SJSA1 (cell line): ENCODE results near the gene PSMC1. TPM values are rescaled to one million over a fixed set of nuclear protein-coding genes. Genes with fewer than 3 reads are reported as not detected.
"Not testable (repeated sequence)": the region's sequence is repeated elsewhere in the genome, so short reads cannot be mapped to it uniquely, and the experiment has no call there.

Source experiments
- DNase-seq, 2 experiments: peaks; one replicate each; pipeline ENCODE4 v3.0.0-alpha.2; 2015 to 2020; ENCODE audit warnings: low spot score in 2 of 2, low read depth in 1 of 2
- H3K27ac ChIP-seq: fragments of 250-450 bp; sonication (Bioruptor Pico); 2 replicates; pipeline ENCODE4 v1.5.1; 2020; ENCODE audit warnings: mild to moderate bottlenecking, moderate library complexity
- H3K27me3 ChIP-seq: fragments of 250-450 bp; sonication (Bioruptor Pico); replicated peaks from 2 replicates; pipeline ENCODE4 v1.5.1; 2020; ENCODE audit warnings: mild to moderate bottlenecking, moderate library complexity
- H3K36me3 ChIP-seq: fragments of 250-450 bp; sonication (Bioruptor Pico); 2 replicates; pipeline ENCODE4 v1.5.1; 2020; ENCODE audit warnings: mild to moderate bottlenecking
- H3K4me1 ChIP-seq: fragments of 250-450 bp; sonication (Bioruptor Pico); replicated peaks from 2 replicates; pipeline ENCODE4 v1.6.1; 2021; ENCODE audit warnings: mild to moderate bottlenecking
- H3K4me3 ChIP-seq: fragments of 250-450 bp; sonication (Bioruptor Pico); 2 replicates; pipeline ENCODE4 v1.5.1; 2020; ENCODE audit warnings: mild to moderate bottlenecking
- H3K9me3 ChIP-seq: fragments of 250-450 bp; sonication (Bioruptor Pico); replicated peaks from 2 replicates; pipeline ENCODE4 v1.5.1; 2020; ENCODE audit warnings: mild to moderate bottlenecking
- total RNA-seq: library from RNA; depleted of rRNA; stranded (reverse); fragments of >200 nt; shearing (Covaris generic); gene quantifications from 2 replicates; pipeline ENCODE4 v1.2.3, GENCODE V29; 2014; rRNA removed

The PSMC1 gene
- total RNA-seq = 309 and 401 TPM in 2 replicates

DNA sequence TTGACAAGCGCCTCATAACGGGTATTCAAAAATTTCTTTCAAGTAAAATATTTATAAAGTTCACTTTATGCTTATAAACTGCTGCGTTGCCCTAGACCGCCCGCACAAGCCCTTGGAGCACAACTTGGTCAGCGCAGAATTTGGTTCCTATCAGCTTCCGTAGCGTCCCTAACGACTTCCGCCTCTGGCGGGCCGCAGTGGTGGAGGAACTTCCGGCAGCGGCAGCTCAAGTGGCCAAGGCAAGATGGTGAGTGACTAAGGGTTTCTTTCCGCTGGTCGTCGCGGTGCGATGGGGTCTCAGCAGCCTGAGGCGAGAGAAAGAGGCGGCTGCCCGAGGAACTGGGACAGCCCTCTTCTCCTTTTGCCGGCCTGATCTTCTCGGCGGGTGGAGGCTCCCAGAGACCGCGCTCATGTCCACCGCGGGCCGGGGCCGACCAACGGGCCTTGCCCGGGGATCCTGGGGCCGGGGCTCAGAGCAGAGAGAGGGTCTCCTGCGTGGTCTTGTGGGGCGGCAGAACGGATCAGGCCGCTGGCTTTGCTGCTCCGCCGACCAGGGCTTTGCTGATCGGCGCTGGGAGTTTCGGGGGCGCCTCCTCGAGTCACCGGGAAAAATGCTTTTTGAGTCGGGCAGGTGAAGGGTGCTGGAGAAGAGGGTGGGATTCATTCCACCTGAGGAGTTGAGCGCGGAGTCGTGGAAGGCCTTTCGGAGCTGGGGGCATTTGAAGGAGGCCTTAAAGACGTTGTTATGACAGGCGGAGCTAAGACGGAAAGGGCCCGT lies at the start of gene PSMC1:
Gene PSMC1, plus strand, starts transcription at position 200 of the 778 bp plus-strand sequence. Its CDS starts 45 bp downstream, at position 245.
- Histone ChIP-seq H3K4me1 (peaks cover 8% of the 10 kb centered on the region; the same call in 1 of the 2 replicates), H3K27ac (peak within 1 kb of the TSS; percentile 97), H3K27me3 (no peaks in the 10 kb centered on the region), H3K36me3 (peaks cover 47% of the 10 kb centered on the region), H3K9me3 (no peaks in the 10 kb centered on the region), H3K4me3 (peak within 1 kb of the TSS; percentile 87)
- DNase-seq = peak; percentile 73 to 90

DNA sequence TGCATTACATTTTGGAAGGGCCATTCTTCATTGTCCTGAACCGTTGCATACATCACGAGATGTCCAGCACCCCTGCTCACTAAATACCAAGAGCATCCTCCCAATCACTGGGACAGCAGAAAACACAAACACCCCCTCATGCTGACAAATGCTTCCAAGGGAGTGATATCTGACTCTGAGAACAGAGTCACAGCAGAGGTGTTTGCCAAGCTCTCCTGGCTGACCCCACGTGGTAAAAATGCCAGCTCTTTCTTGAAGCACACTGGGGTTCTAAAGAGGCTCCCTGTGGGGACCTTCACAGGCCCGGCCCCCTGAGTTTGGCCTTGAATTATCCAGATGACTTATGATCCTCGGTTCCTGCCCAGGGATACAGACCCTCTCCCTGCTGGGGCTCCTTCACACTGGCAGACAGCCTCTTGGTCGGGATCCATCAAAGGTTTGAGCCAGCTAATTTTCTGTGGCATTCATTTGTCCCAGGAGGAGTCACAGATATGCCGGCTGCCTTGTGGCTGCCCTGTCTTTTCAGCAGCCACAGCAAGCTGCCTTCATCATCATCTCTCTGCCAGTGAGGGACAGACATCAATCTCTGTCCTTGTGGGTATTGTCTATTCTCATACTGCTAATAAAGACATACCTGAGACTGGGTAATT lies 43.1 kb upstream of the PSMC1 start:
- no peaks in the 10 kb centered on the region for H3K4me1 ChIP-seq
- H3K36me3 ChIP-seq = no peaks in the 10 kb centered on the region
- no peaks in the 10 kb centered on the region for H3K9me3 ChIP-seq
- H3K4me3 ChIP-seq = no peak overlapping the region
- no peak overlapping the region for H3K27ac ChIP-seq
- H3K27me3 ChIP-seq = no peaks in the 10 kb centered on the region
- no peak for DNase-seq

DNA sequence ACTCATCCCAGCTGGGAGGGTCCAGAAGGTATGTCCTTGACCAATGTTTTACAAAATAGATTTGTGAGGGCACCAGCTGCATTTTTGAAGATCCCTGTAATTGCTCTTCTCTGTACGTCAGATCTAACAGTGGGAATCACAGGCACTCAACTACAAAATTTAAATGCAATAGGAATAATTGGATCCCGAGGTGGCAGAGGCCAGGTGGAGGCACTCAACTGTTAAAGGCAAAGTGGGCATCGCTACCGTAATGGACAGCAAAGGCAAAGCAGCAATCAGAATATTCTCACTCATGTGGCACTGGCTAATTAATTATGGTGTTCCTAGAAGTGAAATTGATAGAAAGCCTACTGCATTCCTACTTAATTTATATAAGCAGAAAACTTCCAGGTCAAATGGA lies 27.9 kb upstream of the PSMC1 start:
- DNase-seq = no peak
- no peaks in the 10 kb centered on the region for H3K9me3 ChIP-seq

DNA sequence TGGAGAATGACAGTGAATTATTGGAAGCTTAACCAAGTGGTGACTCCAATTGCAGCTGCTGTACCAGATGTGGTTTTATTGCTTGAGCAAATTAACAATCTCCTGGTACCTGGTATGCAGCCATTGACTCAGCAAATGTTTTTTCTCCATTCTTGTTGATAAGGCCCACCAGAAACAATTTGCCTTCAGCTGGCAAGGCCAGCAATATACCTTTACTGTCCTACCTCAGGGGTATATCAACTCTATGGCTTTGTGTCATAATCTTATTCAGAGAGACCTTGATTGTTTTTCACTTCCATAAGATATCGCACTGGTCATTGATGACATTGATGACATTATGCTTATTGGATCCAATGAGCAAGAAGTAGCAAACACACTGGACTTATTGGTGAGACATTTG lies 26.4 kb upstream of the PSMC1 start:
- not testable (repeated sequence) for H3K4me1 ChIP-seq, H3K27ac ChIP-seq, H3K36me3 ChIP-seq, H3K4me3 ChIP-seq, DNase-seq, H3K9me3 ChIP-seq, H3K27me3 ChIP-seq

More for the DNA sequence above, 27.9 kb upstream of the PSMC1 start:
- no peak overlapping the region for H3K27ac ChIP-seq
- H3K27me3 ChIP-seq = no peaks in the 10 kb centered on the region
- H3K4me3 ChIP-seq = no peak overlapping the region
- H3K36me3 ChIP-seq = no peaks in the 10 kb centered on the region
- no peaks in the 10 kb centered on the region for H3K4me1 ChIP-seq

DNA sequence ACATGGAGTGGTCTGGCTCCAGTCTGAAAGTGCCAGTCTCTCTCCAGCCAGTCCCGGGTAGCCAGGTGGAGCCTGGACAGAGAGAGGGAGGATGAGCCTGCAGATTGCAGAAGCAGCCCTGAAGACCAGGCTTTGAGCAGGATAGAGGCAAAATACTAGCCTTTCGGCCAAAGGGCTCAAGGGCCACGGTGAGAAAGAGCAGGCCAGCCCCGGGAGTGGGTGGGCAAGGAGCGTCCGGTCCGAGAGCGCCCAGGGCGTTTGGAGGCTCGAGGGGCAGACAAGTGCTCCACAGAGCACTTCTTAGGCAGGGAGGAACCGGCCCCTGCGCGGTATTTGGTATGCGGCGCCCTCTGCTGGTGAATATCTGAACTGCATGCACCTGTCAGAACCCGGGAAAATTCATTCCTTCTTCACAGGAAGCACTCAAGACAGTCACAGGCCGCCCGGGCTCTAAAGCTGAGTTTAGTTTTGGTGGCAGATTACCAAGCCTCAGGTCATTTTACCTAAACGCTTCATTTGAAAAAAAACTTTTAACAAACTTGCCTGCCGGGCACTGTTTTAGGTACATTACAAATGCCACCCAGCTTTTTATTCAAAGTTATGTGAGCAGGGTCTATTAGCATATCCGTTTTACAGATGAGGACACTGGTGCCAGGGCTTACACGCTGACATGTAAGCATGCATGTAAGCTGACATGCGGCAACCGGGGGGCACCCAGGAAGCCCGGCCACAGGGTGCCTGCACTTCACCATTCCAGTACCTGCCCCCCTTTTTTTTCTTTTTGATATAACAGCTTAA lies 21.0 kb upstream of the PSMC1 start:
- peak; percentile 32 to 50 for DNase-seq
- H3K9me3 ChIP-seq = peaks cover 6% of the 10 kb centered on the region
- H3K27me3 ChIP-seq = no peaks in the 10 kb centered on the region
- no peaks in the 10 kb centered on the region for H3K4me1 ChIP-seq
- H3K27ac ChIP-seq = no peak overlapping the region
- no peaks in the 10 kb centered on the region for H3K36me3 ChIP-seq
- no peak overlapping the region for H3K4me3 ChIP-seq

DNA sequence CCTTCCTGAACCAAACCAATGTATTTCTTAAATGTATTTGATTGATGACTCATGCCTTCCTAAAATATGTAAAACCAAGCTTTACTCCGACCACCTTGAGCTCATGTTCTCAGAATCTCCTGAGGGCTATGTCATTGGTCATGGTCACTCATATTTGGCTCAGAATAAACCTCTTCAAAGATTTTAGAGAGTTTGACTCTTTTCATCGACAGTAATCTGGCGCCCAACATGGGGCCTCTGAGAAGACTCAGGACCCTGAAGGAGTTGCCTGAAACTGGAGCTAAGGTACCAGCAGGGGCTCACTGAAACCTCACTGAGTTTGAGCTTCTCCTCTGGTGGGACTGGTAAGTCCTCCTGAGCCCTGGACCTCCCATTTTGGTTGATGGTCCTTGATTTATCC lies 17.2 kb upstream of the PSMC1 start:
- no peak overlapping the region for H3K4me3 ChIP-seq
- DNase-seq = no peak
- peaks cover 6% of the 10 kb centered on the region for H3K9me3 ChIP-seq
- H3K27me3 ChIP-seq = no peaks in the 10 kb centered on the region
- no peak overlapping the region for H3K27ac ChIP-seq
- no peaks in the 10 kb centered on the region for H3K36me3 ChIP-seq
- no peaks in the 10 kb centered on the region for H3K4me1 ChIP-seq

DNA sequence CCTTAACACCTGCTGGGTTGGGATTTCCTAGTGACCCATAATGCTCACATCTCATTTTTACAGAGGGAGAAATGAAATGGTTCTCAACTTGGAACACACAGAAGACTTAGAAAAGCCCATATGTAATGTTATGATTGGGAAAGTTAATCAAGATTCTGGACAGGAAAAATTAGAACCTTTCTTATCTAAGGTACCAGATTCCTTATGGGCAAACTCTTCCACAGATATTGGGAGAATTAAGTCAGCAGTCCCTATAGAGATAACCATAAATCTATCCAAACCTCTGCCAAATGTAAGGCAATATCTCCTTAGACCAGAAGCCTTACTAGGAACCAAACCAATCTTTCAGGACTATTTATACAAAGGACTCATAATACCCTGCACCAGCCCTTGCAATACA lies 13.9 kb upstream of the PSMC1 start:
- DNase-seq = no peak
- Histone ChIP-seq H3K9me3 (peaks cover 6% of the 10 kb centered on the region), H3K4me3 (no peak overlapping the region), H3K36me3 (no peaks in the 10 kb centered on the region), H3K27me3 (no peaks in the 10 kb centered on the region), H3K4me1 (no peaks in the 10 kb centered on the region), H3K27ac (no peak overlapping the region)

DNA sequence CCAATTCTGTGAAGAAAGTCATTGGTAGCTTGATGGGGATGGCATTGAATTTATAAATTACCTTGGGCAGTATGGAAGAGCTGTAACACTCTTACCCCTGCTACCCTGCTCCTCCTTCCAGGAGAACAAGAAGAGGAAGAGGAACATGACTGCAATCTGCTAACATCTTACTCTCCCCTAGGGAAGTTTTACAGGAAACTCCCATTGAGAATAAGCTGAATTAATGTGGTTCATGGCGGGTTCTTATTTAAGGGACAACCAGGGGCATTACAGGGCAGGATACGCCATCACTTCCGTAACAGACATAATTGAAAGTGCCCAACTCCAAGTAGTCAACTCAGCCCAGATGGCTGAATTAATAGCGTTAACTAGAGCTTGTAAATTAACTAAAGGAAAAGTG lies 9.4 kb upstream of the PSMC1 start:
- Histone ChIP-seq H3K27ac (no peak overlapping the region), H3K36me3 (no peaks in the 10 kb centered on the region), H3K27me3 (no peaks in the 10 kb centered on the region), H3K9me3 (no peaks in the 10 kb centered on the region), H3K4me1 (no peaks in the 10 kb centered on the region), H3K4me3 (no peak overlapping the region)
- DNase-seq = no peak

DNA sequence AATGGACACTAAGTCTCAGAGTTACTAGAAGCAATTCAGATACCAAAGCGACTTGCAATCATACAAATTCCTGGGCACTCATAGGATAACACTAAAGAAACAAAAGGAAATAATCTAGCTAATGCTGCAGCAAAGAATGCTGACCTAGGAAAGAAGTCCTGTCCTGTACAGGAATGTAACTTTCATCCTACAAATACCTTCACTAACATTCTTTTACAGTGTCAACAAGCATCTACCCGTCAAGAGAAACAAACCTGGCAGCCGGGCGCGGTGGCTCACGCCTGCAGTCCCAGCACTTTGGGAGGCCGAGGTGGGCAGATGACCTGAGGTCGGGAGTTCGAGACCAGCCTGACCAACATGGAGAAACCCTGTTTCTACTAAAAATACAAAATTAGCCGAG lies 8.9 kb upstream of the PSMC1 start:
- not testable (repeated sequence) for DNase-seq, H3K4me3 ChIP-seq, H3K27ac ChIP-seq, H3K36me3 ChIP-seq, H3K4me1 ChIP-seq, H3K27me3 ChIP-seq, H3K9me3 ChIP-seq

DNA sequence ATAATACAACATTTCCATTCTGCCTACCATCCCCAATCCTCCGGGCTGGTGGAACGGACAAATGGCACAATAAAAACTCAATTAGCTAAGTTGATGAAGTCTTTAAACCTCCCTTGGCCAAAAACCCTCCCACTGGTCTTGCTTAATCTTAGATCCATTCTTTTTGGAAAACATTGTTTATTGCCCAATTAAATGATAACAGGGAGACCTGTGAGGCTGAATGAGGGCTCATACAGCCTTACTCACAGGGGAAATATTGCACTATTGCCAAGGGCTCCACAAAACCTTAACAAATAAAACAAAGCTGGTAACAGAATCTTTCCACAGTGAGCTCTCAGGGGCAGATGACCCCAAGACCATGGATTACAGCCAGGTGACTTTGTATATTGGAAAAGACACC lies 7.8 kb upstream of the PSMC1 start:
- no peaks in the 10 kb centered on the region for H3K9me3 ChIP-seq
- no peaks in the 10 kb centered on the region for H3K36me3 ChIP-seq
- no peaks in the 10 kb centered on the region for H3K27me3 ChIP-seq
- no peaks in the 10 kb centered on the region for H3K4me1 ChIP-seq
- no peak for DNase-seq
- H3K4me3 ChIP-seq = no peak overlapping the region
- no peak overlapping the region for H3K27ac ChIP-seq

DNA sequence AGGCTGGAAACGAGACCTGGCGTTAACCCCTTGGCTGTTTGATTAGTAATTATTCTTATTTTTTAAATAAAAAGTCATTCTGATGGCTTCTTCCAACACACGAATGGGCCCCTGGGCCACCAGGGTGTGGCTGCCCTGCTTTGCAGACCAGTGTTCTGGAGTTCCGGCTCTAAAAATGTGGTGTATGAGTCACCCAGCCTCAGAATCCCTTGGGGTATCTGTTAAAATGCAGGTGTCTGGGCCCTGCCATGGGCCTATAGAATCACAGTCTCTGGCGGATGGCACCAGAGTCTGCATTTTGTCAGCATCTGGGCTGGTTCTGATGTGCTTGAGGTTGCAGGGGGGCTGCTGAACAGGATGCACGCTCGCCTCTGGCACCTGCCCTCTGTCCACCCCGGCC lies 2.5 kb upstream of the PSMC1 start:
- Histone ChIP-seq H3K4me3 (no peak overlapping the region), H3K4me1 (peaks cover 8% of the 10 kb centered on the region; the same call in 1 of the 2 replicates)

DNA sequence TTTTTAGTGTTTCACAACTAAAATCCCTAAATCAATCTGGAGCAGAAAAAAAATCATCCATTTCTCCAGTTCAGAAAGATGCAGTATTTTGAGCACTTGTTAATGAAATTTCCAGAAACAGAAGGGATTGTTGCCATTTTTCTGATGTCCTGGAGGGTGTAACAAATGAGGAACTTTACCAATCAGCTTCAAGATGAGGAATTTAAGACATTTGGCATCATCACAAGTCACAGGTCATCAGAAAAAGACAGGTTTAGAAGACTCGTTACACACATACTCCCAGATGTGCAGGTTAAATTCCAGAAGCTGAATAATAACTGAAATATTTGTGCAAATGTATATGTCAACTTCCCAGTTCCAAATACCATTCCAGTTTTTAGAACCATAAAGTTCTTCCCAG lies 482 bp upstream of the PSMC1 start:
- Histone ChIP-seq H3K9me3 (no peaks in the 10 kb centered on the region), H3K27ac (peak overlapping the region; percentile 97; the same call in 1 of the 2 replicates), H3K4me1 (peaks cover 8% of the 10 kb centered on the region; the same call in 1 of the 2 replicates), H3K27me3 (no peaks in the 10 kb centered on the region), H3K4me3 (peak overlapping the region; percentile 87), H3K36me3 (peaks cover 40% of the 10 kb centered on the region)
- DNase-seq = no peak

More for the DNA sequence above, 2.5 kb upstream of the PSMC1 start:
- no peak for DNase-seq
- H3K27ac ChIP-seq = no peak overlapping the region
- H3K9me3 ChIP-seq = no peaks in the 10 kb centered on the region
- H3K27me3 ChIP-seq = no peaks in the 10 kb centered on the region
- peaks cover 20% of the 10 kb centered on the region for H3K36me3 ChIP-seq

DNA sequence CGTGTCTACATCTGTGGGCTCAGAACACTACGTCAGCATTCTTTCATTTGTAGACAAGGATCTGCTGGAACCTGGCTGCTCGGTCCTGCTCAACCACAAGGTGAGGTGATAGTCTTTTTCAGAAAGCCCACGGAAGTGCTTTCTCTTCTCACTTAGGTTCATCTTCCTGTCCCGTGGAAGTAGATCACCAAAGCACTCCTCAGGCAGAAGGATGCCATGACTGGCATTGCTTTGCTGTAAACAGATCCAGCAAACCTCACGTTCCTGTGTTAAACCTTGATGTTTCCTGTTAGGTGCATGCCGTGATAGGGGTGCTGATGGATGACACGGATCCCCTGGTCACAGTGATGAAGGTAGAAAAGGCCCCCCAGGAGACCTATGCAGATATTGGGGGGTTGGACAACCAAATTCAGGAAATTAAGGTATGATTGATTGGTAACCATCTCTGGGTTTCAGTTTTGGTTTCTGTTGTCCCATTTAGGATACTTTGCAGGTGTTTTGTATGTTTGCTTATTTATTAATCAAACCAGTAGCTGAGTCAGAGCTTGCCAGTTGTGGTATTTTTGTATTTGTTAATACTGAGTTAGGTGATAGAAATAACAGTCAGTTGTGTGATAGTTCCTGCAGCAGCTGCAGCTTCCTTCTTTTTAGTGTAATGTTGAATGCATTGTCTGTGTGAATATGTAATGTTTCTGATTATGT lies 7.5 kb downstream of the PSMC1 start:
- no peaks in the 10 kb centered on the region for H3K4me1 ChIP-seq
- H3K4me3 ChIP-seq = no peak overlapping the region
- no peak overlapping the region for H3K27ac ChIP-seq
- H3K27me3 ChIP-seq = no peaks in the 10 kb centered on the region
- no peak for DNase-seq
- no peaks in the 10 kb centered on the region for H3K9me3 ChIP-seq
- peaks cover 90% of the 10 kb centered on the region for H3K36me3 ChIP-seq
